A673 (cell line): Measurements from ENCODE around the gene DLG5. TPM values are rescaled to one million over a fixed set of nuclear protein-coding genes. Genes with fewer than 3 reads are reported as not detected.

Source experiments
- BruUV-seq: library from RNA; stranded (reverse); fragments of 400-500 nt; replicated peaks from 2 replicates; lab custom pipeline; 2021; lab: Mats Ljungman, UMichigan
- CTCF ChIA-PET: fragments of 300-600 bp; sonication (Branson Sonifier 250); formaldehyde crosslinking; loops from one replicate; lab custom pipeline; 2022; ENCODE audit warnings: antibody characterized with exemption; lab: Charles Lee
- POLR2A ChIA-PET: fragments of 300-600 bp; sonication (Branson Sonifier 250); formaldehyde crosslinking; loops from one replicate; lab custom pipeline; 2022; ENCODE audit warnings: antibody characterized with exemption; ENCODE audit not compliant: low non-redundant PET; lab: Charles Lee
- DNase-seq: peaks from one replicate; pipeline ENCODE4 v3.0.0-alpha.2; 2015; ENCODE audit warnings: low spot score
- H3K27ac ChIP-seq: fragments of 200-600 bp; sonication (generic); 2 replicates; pipeline ENCODE4 v1.5.1; 2016; ENCODE audit warnings: mixed run types, low read depth, mild to moderate bottlenecking, mixed read lengths, antibody characterized with exemption, low read length; ENCODE audit not compliant: poor library complexity, severe bottlenecking
- H3K27me3 ChIP-seq: fragments of 200-600 bp; sonication (generic); replicated peaks from 2 replicates; pipeline ENCODE4 v1.6.1; 2017; ENCODE audit warnings: mixed run types, low read depth, mild to moderate bottlenecking, mixed read lengths, antibody characterized with exemption, low read length; ENCODE audit not compliant: insufficient read depth, poor library complexity
- H3K36me3 ChIP-seq: fragments of 200-600 bp; sonication (generic); 2 replicates; pipeline ENCODE4 v1.6.1; 2016; ENCODE audit warnings: mixed run types, mild to moderate bottlenecking, mixed read lengths, antibody characterized with exemption, low read length; ENCODE audit not compliant: insufficient read depth, poor library complexity, severe bottlenecking
- H3K4me1 ChIP-seq: fragments of 200-600 bp; sonication (generic); 2 replicates; pipeline ENCODE4 v1.6.1; 2017; ENCODE audit warnings: mixed run types, mild to moderate bottlenecking, mixed read lengths, antibody characterized with exemption, low read length; ENCODE audit not compliant: insufficient read depth, poor library complexity, severe bottlenecking
- H3K4me3 ChIP-seq: fragments of 200-600 bp; sonication (generic); 2 replicates; pipeline ENCODE4 v1.5.1; 2016; ENCODE audit warnings: low read depth, mixed run types, mild to moderate bottlenecking, mixed read lengths, low read length; ENCODE audit not compliant: poor library complexity, severe bottlenecking
- H3K9me3 ChIP-seq: fragments of 200-600 bp; sonication (generic); 2 replicates; pipeline ENCODE4 v1.6.1; 2016; ENCODE audit warnings: mixed run types, low read depth, mild to moderate bottlenecking, mixed read lengths, antibody characterized with exemption, low read length; ENCODE audit not compliant: poor library complexity, severe bottlenecking
- CTCF ChIP-seq: fragments of 300-800, 200-600 bp; sonication (generic); conservative IDR thresholded peaks from 2 replicates; pipeline ENCODE4 v1.5.1; 2017; ENCODE audit warnings: low read depth, mild to moderate bottlenecking, antibody characterized with exemption, low read length, moderate library complexity, mixed read lengths
- EZH2 ChIP-seq: fragments of 200-600 bp; sonication (generic); IDR thresholded peaks from 2 replicates; pipeline ENCODE4 v1.6.1; 2017; ENCODE audit warnings: borderline replicate concordance, low read depth, mild to moderate bottlenecking, mixed read lengths, antibody characterized with exemption, low read length; ENCODE audit not compliant: poor library complexity, severe bottlenecking
- intact Hi-C: fragments of 100-400 bp; cut with micrococcal nuclease; formaldehyde crosslinking; loops from one replicate; pipeline ENCODE4 v1.10.0; 2022; ENCODE audit not compliant: unreplicated experiment
- total RNA-seq: library from RNA; stranded (reverse); gene quantifications from 2 replicates; pipeline ENCODE4 v1.2.3, GENCODE V29; 2021

The DLG5 gene
- total RNA-seq, 1 experiment from 2014 or later: 44.0 TPM

DNA sequence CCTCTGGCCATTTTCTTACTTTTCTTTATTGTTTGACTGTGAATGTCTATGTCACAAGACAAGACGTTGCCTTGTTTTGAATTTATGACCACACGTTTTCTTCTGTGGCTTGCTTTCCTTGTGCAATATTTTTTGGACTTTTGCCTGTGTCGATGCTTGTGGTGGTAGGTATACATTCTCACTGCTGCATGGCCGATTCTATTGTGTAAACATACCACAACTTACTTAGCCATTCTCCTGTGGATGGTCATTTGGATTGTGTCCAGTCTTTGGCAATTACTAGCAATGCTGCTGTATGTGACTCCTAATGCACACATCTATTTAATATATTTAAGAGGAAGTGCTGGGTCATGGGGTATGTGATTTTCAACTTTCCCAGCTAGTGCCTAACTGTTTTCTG, 18.0 kb upstream of the DLG5 start:
- CTCF ChIA-PET: no interaction called here
- intact Hi-C loops: no loop called here
- DNase-seq: no peak
- no TSS peak for BruUV-seq
- Histone ChIP-seq H3K27me3 (no peaks in the 10 kb centered on the region), H3K27ac (no peak overlapping the region), H3K4me3 (no peak overlapping the region), H3K36me3 (no peaks in the 10 kb centered on the region), H3K9me3 (no peaks in the 10 kb centered on the region), H3K4me1 (no peaks in the 10 kb centered on the region)
- POLR2A ChIA-PET: no interaction called here
- TF ChIP-seq CTCF (no peak), EZH2 (no peak)

- no peaks in the 10 kb centered on the region for H3K9me3 ChIP-seq
- H3K36me3 ChIP-seq: no peaks in the 10 kb centered on the region
- H3K4me1 ChIP-seq: no peaks in the 10 kb centered on the region
- no peak overlapping the region for H3K4me3 ChIP-seq
- peak; percentile 81 for DNase-seq
- CTCF ChIA-PET: no interaction called here
- POLR2A ChIA-PET: no interaction called here
- H3K27me3 ChIP-seq: no peaks in the 10 kb centered on the region
- TF ChIP-seq EZH2: no peak
- no peak for TF ChIP-seq CTCF
- BruUV-seq: no TSS peak
- no peak overlapping the region for H3K27ac ChIP-seq
- intact Hi-C loops: no loop called here
Measured at GRCh38 chr10:77943121-77943901, 16.8 kb upstream of the DLG5 start.

- no peak for TF ChIP-seq CTCF
- TF ChIP-seq EZH2: no peak
- BruUV-seq: no TSS peak
- no peak for DNase-seq
- Histone ChIP-seq H3K9me3 (no peaks in the 10 kb centered on the region), H3K4me1 (no peaks in the 10 kb centered on the region), H3K27me3 (no peaks in the 10 kb centered on the region), H3K27ac (no peak overlapping the region), H3K36me3 (no peaks in the 10 kb centered on the region), H3K4me3 (no peak overlapping the region)
- POLR2A ChIA-PET: no interaction called here
- CTCF ChIA-PET: no interaction called here
- intact Hi-C loops: no loop called here
Measured at GRCh38 chr10:77941790-77942189, 15.2 kb upstream of the DLG5 start.
